Transverse colon (tissue), 3 donors: Measurements from ENCODE around the gene SDS.

Source experiments
- CTCF ChIP-seq, 5 experiments: fragments of 200-600 bp in 3 of 5; fragments of 450-650 bp in 2 of 5; sonication (generic) in 3 of 5; IDR thresholded peaks; 1 replicate in 2 of 5; 2 replicates in 3 of 5; pipeline ENCODE4 v1.5.1; 2016 to 2017; ENCODE audit warnings: antibody characterized with exemption in 5 of 5, inconsistent platforms in 3 of 5, mild to moderate bottlenecking in 2 of 5, moderate library complexity in 1 of 5
- EP300 ChIP-seq: sonication (generic); formaldehyde crosslinking; IDR thresholded peaks from one replicate; pipeline ENCODE4 v1.6.1; 2017; ENCODE audit warnings: antibody characterized with exemption, low read depth
- POLR2A ChIP-seq: fragments of 450-650 bp; IDR thresholded peaks from one replicate; pipeline ENCODE4 v1.6.1; 2016; ENCODE audit warnings: antibody characterized with exemption, mild to moderate bottlenecking, moderate library complexity

GRCh38 chr12:113373440-113373839 lies 30.2 kb downstream of the SDS start:
- TF ChIP-seq CTCF (IDR thresholded peaks at IDR 0.05) (no peak), POLR2A (no peak), EP300 (no peak)
